IMR-90 (cell line): ENCODE data around the gene KRT71. TPM values are rescaled to one million over a fixed set of nuclear protein-coding genes. Genes with fewer than 3 reads are reported as not detected.

Experiments
- ATAC-seq: fragments of 200-7000 bp; cut with Tn5 transposase; 2 replicates; pipeline ENCODE4 v1.9.1; 2020; ENCODE audit warnings: low read depth, mild to moderate bottlenecking, moderate library complexity
- BruUV-seq: library from RNA; stranded (reverse); fragments of 400-500 nt; replicated peaks from 2 replicates; lab custom pipeline; 2021; lab: Mats Ljungman, UMichigan
- CTCF ChIA-PET: fragments of 300-600 bp; formaldehyde crosslinking; extraction: SDS; loops from one replicate; lab custom pipeline; 2021; ENCODE audit warnings: antibody characterized with exemption; lab: Yijun Ruan, JAX
- POLR2A ChIA-PET: fragments of 300-600 bp; sonication (Branson Sonifier 250); formaldehyde crosslinking; loops from one replicate; lab custom pipeline; 2022; ENCODE audit warnings: antibody characterized with exemption; ENCODE audit not compliant: unreplicated experiment; lab: Charles Lee
- DNase-seq: peaks from one replicate; pipeline ENCODE4 v3.0.0; 2013
- H2AFZ ChIP-seq: replicated peaks from 2 replicates; pipeline ENCODE3; 2013; ENCODE audit warnings: low read length, mild to moderate bottlenecking; ENCODE audit not compliant: poor library complexity
- H2AK5ac ChIP-seq: 2 replicates; pipeline ENCODE4 v1.6.1; 2013; ENCODE audit warnings: low read depth, low read length, inconsistent platforms
- H2AK9ac ChIP-seq: replicated peaks from 2 replicates; pipeline ENCODE3; 2013; ENCODE audit warnings: mild to moderate bottlenecking, low read depth, low read length, moderate library complexity; ENCODE audit not compliant: poor library complexity
- H2BK120ac ChIP-seq: 2 replicates; pipeline ENCODE4 v1.6.1; 2013; ENCODE audit warnings: low read depth, low read length, inconsistent platforms
- H2BK15ac ChIP-seq: 3 replicates; pipeline ENCODE4 v1.6.1; 2013; ENCODE audit warnings: low read depth, low read length, inconsistent platforms
- H2BK20ac ChIP-seq: 2 replicates; pipeline ENCODE4 v1.6.1; 2013; ENCODE audit warnings: low read depth, mild to moderate bottlenecking, inconsistent platforms, low read length, moderate library complexity
- H2BK5ac ChIP-seq: 2 replicates; pipeline ENCODE4 v1.6.1; 2013; ENCODE audit warnings: mild to moderate bottlenecking, low read depth, low read length, inconsistent platforms; ENCODE audit not compliant: poor library complexity, severe bottlenecking
- H3K14ac ChIP-seq: replicated peaks from 2 replicates; pipeline ENCODE4 v1.6.1; 2013; ENCODE audit warnings: low read depth, low read length, inconsistent platforms
- H3K18ac ChIP-seq: 2 replicates; pipeline ENCODE4 v1.6.1; 2013; ENCODE audit warnings: low read depth, low read length, control low read depth
- H3K23ac ChIP-seq: 2 replicates; pipeline ENCODE4 v1.6.1; 2013; ENCODE audit warnings: low read depth, low read length, inconsistent platforms
- H3K27ac ChIP-seq: 2 replicates; pipeline ENCODE4 v1.5.1; 2013; ENCODE audit warnings: mild to moderate bottlenecking, control low read depth, low read length; ENCODE audit not compliant: insufficient read depth
- H3K27me3 ChIP-seq: 2 replicates; pipeline ENCODE4 v1.6.1; 2013; ENCODE audit warnings: low read length; ENCODE audit not compliant: control insufficient read depth, insufficient read depth
- H3K36me3 ChIP-seq: 2 replicates; pipeline ENCODE4 v1.6.1; 2013; ENCODE audit warnings: low read length, mixed read lengths; ENCODE audit not compliant: control insufficient read depth, insufficient read depth
- H3K4ac ChIP-seq: 2 replicates; pipeline ENCODE4 v1.6.1; 2013; ENCODE audit warnings: low read depth, low read length, inconsistent platforms
- H3K4me1 ChIP-seq: 2 replicates; pipeline ENCODE4 v1.6.1; 2013; ENCODE audit warnings: low read length, mixed read lengths; ENCODE audit not compliant: control insufficient read depth, insufficient read depth
- H3K4me2 ChIP-seq: 2 replicates; pipeline ENCODE4 v1.6.1; 2013; ENCODE audit warnings: low read depth, mild to moderate bottlenecking, control low read depth, low read length, moderate library complexity
- H3K4me3 ChIP-seq: 2 replicates; pipeline ENCODE4 v1.5.1; 2013; ENCODE audit warnings: low read depth, mild to moderate bottlenecking, control low read depth, low read length, moderate library complexity; ENCODE audit not compliant: insufficient read depth
- H3K56ac ChIP-seq: 2 replicates; pipeline ENCODE4 v1.6.1; 2013; ENCODE audit warnings: low read length, inconsistent platforms; ENCODE audit not compliant: insufficient read depth; ENCODE audit errors: extremely low read depth
- H3K79me1 ChIP-seq, 2 experiments: 2 replicates each; pipeline ENCODE4 v1.6.1; 2013; ENCODE audit warnings: low read length in 2 of 2, inconsistent platforms in 1 of 2, low read depth in 1 of 2
- H3K9ac ChIP-seq: 2 replicates; pipeline ENCODE4 v1.6.1; 2013; ENCODE audit warnings: low read depth, low read length, control low read depth
- H3K9me1 ChIP-seq: 2 replicates; pipeline ENCODE4 v1.6.1; 2013; ENCODE audit warnings: low read length, inconsistent platforms; ENCODE audit not compliant: insufficient read depth
- H3K9me3 ChIP-seq: 2 replicates; pipeline ENCODE4 v1.6.1; 2013; ENCODE audit warnings: low read length; ENCODE audit not compliant: control insufficient read depth, insufficient read depth
- H4K20me1 ChIP-seq: 2 replicates; pipeline ENCODE4 v1.6.1; 2013; ENCODE audit warnings: low read length, inconsistent platforms; ENCODE audit not compliant: insufficient read depth
- H4K5ac ChIP-seq: 2 replicates; pipeline ENCODE4 v1.6.1; 2013; ENCODE audit warnings: mild to moderate bottlenecking, low read depth, low read length, control low read depth
- H4K8ac ChIP-seq, 2 experiments: 2 replicates each; pipeline ENCODE4 v1.6.1; 2013; ENCODE audit warnings: low read depth in 2 of 2, low read length in 2 of 2, control low read depth in 1 of 2, inconsistent platforms in 1 of 2
- H4K91ac ChIP-seq: 2 replicates; pipeline ENCODE4 v1.6.1; 2013; ENCODE audit warnings: low read depth, low read length, inconsistent platforms; ENCODE audit not compliant: insufficient read depth
- CEBPB ChIP-seq: IDR thresholded peaks from 2 replicates; pipeline ENCODE4 v1.6.1; 2012; ENCODE audit warnings: low read depth, low read length, improper control_type of control experiment
- CHD1 ChIP-seq: IDR thresholded peaks from 2 replicates; pipeline ENCODE4 v1.6.1; 2012; ENCODE audit warnings: low read depth, low read length, improper control_type of control experiment
- MAFK ChIP-seq: IDR thresholded peaks from 2 replicates; pipeline ENCODE4 v1.6.1; 2012; ENCODE audit warnings: low read depth, low read length, improper control_type of control experiment
- MXI1 ChIP-seq: IDR thresholded peaks from 2 replicates; pipeline ENCODE4 v1.6.1; 2012; ENCODE audit warnings: low read depth, mild to moderate bottlenecking, low read length, moderate library complexity, borderline replicate concordance
- POLR2A ChIP-seq: IDR thresholded peaks from 2 replicates; pipeline ENCODE4 v1.6.1; 2012; ENCODE audit warnings: mild to moderate bottlenecking, low read depth, low read length
- USF2 ChIP-seq: fragments of 150-350 bp; IDR thresholded peaks from 2 replicates; pipeline ENCODE4 v1.6.1; 2017; ENCODE audit warnings: mild to moderate bottlenecking, antibody characterized with exemption, low read length, low read depth
- WGBS, 2 experiments: methylation state at CpG; one replicate each; pipeline versions ENCODE4 v1.1.5 to v1.1.7; 2013; ENCODE audit warnings: missing lambda C conversion rate in 2 of 2; ENCODE audit not compliant: insufficient read length in 1 of 2; ENCODE audit errors: extremely low coverage in 2 of 2; 5-methylcytosine and 5-hydroxymethylcytosine counted together
- dilution Hi-C: fragments of 300-500 bp; cut with HindIII; formaldehyde crosslinking; loops from one replicate; pipeline ENCODE4 v1.14.3; 2018; ENCODE audit warnings: low sequenced_read_pairs; ENCODE audit not compliant: unreplicated experiment
- in situ Hi-C: fragments of 300-500 bp; cut with MboI; formaldehyde crosslinking; loops from 3 replicates; pipeline ENCODE4 v1.14.3; 2019; ENCODE audit warnings: low sequenced_read_pairs, inconsistent platforms, mixed read lengths
- intact Hi-C: fragments of 100-400 bp; cut with micrococcal nuclease; formaldehyde crosslinking; loops from 2 replicates; pipeline ENCODE4 v1.10.0; 2022
- polyA plus RNA-seq, 3 experiments: library from polyadenylated mRNA; depleted of rRNA; stranded (reverse); fragments of >200 nt; gene quantifications; 2 replicates each; pipeline ENCODE4 v1.2.3, GENCODE V29; 2012; ENCODE audit warnings: low replicate concordance in 1 of 3
- total RNA-seq: library from RNA; depleted of rRNA; stranded (reverse); fragments of >200 nt; gene quantifications from 2 replicates; pipeline ENCODE4 v1.2.3, GENCODE V29; 2012

The KRT71 gene
- total and polyA plus RNA-seq, 2 of the 4 experiments (the other 2 are of a cell fraction) = not detected

GRCh38 chr12:52498946-52499345, 54.0 kb downstream of the KRT71 start:
- Histone ChIP-seq H3K27ac (no peak overlapping the region), H4K91ac (no peak overlapping the region), H4K20me1 (no peaks in the 10 kb centered on the region), H3K79me1 (no peaks in the 10 kb centered on the region), H2BK120ac (no peak overlapping the region), H2AK9ac (no peak overlapping the region), H3K9ac (no peak overlapping the region), H3K14ac (no peak overlapping the region), H3K4me3 (no peak overlapping the region), H3K4me2 (no peak overlapping the region), H4K8ac (no peak overlapping the region), H3K18ac (no peak overlapping the region), H3K4me1 (no peaks in the 10 kb centered on the region), H3K56ac (no peak overlapping the region), H3K4ac (no peak overlapping the region), H3K36me3 (no peaks in the 10 kb centered on the region), H3K9me1 (no peaks in the 10 kb centered on the region), H2AK5ac (no peak overlapping the region), H2AFZ (no peak overlapping the region), H3K27me3 (peaks cover 3% of the 10 kb centered on the region), H2BK15ac (no peak overlapping the region), H3K23ac (no peak overlapping the region), H2BK20ac (no peak overlapping the region), H2BK5ac (no peak overlapping the region), H4K5ac (no peak overlapping the region), H3K9me3 (no peaks in the 10 kb centered on the region)
- no TSS peak for BruUV-seq
- ATAC-seq (no peak), DNase-seq (no peak)
- ChIA-PET POLR2A (no interaction called here), CTCF (no interaction called here)
- intact Hi-C loops = no loop called here
- dilution Hi-C loops = no loop called here
- WGBS, 2 experiments = no CpG with 5 or more reads among the region's 1 CpG
- in situ Hi-C loops = no loop called here
- TF ChIP-seq MAFK (no peak), CHD1 (no peak), CEBPB (no peak), MXI1 (no peak), POLR2A (no peak), USF2 (no peak)
